SHP77 treated with DMSO at 0.1 percent for 48 hours (cell line): ENCODE data around the gene RXRG.

Experiments
- DNase-seq: peaks from one replicate; lab custom pipeline; 2025; lab: John Stamatoyannopoulos, UW

Gene RXRG

GRCh38 chr1:165367375-165367993 is 77.4 kb downstream of the RXRG start:
- peak; percentile 56 for DNase-seq

- DNase-seq = no peak
Observed at GRCh38 chr1:165365341-165365740, 79.6 kb downstream of the RXRG start.

GRCh38 chr1:165364568-165365133 is 80.3 kb downstream of the RXRG start:
- no peak for DNase-seq

DNA sequence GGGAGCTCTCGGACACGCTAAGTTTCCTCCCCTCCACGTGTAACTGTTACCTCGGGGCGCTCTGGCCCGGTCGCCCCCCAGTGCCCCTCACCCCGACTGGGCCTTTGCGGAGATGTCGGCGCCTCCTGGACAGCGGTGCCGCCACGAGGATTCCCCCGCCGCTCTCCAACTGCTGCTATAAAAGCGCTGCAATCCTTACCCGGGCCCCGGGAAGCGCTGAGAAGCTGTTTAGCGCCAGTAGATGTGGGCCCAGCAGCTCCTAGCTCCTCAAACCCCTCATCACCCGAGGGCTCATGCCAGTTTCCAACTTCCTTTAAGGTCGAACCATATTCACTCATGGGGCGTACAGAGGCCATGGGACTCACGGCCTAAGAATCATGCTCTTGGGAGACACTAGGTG is 88.0 kb downstream of the RXRG start:
- no peak for DNase-seq

DNA sequence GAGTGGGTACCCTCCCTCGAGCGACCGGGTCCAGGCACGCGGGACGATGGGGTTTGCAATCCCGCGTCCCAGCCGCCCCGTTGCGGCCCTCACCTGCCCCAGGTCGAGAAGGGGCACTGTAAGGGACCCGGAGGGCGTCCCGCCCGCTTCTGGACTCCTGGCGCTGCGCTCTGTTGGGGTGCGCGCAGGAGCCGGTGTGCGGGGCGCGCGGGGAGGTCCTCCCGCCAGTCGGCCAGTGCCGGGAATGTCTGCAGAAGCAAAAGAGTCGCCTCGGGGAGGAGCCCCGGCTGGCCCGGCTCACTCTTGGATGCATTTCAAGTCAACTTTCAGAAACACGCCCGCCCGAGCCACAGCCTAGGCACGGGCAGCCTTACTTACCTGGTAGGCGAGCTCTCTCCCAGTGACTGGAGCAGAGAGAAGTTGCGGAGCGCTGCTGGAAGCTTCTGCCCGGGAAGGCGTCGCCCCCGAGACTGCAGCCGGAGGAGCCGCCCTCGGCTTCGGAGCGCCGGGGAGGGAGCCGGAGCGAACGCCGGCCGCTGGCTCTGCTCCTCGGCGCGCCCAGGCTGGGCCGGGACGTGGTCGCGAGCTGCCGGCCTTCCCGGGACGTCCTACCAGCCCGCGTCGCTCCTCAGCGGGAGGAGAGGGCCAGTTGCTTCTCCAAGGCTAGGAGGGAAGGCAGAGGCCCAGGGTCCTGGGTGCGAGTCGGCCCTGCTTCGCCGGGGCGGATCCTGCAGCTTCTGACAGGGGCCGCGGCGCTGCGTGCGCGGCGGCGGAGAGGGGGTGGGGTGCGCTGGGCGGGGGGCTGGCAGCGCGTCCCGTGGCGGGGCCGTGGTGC is 88.7 kb downstream of the RXRG start, which contains the start of gene LMX1A:
LMX1A (minus strand) TSS at position 739 of the 835 bp plus-strand sequence. CDS start 1,156 bp downstream, outside the sequence.
- DNase-seq = no peak

GRCh38 chr1:165355139-165355976 is 89.6 kb downstream of the RXRG start:
- DNase-seq = no peak

DNA sequence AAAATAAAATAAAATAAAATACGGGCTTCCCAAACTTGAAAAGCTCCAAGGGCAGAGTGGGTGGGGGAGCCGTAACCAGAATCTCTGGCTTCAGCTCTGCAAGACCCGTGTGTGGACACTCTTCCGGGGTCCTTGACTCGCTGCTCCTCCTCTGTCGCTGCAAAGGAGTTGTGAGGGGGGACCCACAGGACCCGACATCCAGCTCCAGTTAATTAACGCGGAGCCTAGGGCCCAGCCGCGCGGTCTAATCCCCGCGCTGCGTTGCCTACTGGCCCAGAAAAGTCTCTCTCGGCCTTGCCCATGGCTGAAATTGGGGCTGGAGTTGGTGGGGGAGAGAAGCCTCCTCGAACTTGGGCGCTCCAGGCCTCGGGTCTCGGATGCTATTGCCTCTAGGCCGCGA is 90.2 kb downstream of the RXRG start:
- no peak for DNase-seq

DNA sequence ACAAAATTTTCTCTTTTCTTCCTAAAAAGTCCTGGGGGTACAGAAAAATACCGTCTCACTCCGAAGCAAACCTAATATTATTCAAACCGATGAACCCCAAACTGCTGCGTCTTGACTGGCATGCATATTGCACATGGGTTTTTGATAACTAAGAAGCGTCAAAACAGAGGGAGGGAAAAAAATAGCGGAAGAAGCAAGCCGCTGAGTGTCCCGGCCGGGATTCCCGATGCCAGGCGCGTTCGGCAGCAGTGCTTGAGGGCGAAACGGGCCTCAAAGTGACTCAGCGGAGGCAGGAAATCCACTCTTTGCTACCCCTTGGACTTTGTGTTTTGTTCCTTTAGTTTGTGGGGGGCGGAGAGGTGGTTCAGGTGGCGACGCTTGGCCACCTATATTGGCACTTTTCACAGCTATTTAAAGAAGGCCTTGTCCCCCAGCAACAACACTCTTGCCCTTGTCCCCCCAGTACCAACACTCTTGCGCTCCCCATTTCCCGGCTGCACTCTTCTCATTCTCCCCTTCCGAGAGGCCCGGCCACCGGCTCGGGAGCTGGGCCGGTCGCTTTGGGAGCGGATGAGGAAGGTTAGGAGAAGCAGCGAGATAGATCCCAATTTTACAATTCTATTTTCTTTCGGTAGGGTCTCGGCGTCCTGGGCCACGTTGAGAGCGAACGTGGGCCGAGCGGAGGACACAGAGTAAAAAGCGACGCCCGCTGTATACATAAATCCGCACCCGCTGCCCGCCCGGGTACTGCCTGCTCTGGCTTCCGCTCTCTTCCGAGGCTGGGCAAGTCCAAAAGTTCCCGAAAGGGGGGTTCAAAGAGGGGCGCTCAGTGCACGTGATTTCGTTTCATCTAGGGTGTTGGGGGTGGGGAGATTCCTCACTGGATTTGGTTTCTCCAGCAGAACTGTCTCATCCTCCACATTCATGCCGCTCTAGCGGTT is 90.9 kb downstream of the RXRG start:
- DNase-seq = no peak

DNA sequence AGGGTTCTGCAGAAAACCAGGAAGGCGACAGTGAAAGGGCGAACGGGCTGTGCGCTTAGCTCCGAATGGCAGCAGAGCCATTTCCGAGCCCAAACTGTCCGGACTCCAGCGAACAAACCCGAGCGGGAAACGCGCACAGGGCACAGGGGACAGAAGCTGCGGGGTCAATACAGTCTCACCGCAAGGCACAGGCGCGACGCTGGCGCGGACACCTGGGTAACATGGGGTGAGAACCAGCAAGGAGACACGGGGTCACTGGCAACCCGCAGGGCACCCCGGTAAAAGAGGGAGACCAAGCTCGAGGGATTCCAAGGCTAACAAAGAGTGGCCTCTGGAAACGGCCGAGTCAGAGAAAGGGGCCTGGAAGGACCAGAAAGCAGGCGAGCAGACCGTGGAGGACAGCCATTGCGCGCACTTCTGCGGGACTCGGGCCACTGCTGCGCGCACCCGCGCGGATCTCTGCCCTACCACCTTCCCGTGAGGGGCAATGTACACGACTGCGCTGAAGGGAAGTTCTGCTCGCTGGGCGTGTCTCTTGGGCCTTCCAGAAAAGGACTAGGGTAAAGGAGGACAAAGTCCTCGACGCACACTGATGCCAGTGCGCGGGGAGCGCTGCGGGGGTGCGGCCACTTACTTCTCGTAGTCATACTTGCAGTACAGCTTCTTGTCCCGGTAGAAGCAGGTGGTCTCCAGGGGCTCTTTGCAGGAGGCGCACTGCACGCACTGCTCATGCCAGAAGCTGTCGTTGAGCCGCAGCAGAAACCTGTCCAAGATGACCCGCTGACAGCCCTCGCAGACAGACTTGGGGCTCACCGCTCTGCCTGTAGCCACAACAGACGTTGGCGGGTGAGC is 92.3 kb downstream of the RXRG start:
- no peak for DNase-seq

GRCh38 chr1:165351863-165352441 is 93.0 kb downstream of the RXRG start:
- DNase-seq = no peak
